T-helper 22 cell (primary cell): ENCODE data around the gene CARMIL1.

Experiments used
- DNase-seq: peaks from one replicate; pipeline ENCODE4 v3.0.0-alpha.2; 2020; ENCODE audit warnings: low read depth

Gene CARMIL1

DNA sequence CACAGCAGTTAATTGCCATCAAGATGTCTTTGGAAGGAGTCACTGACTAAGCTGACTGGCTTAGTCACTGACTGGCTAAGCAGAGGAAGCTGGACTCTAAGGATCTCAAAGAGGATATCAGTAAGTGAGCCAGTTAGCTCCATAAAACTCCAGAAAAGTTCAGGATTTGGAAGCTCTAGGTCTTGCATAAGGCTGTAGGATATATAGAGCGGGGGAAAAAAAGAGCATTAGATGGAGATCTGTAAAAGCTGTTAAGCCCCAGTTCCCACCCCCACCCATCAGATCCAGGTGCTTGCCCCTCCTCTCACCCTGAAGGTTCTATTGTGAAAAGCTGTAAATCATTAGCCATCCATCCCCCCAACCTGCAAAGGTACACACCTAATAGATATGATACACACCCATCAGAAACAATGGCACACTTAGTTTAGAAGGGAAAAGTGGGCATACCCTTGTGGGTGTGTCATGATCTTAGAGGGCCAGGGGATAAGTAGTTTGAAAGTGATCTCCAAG, 32.2 kb downstream of the CARMIL1 start:
- no peak for DNase-seq

- DNase-seq, result no peak
Observed at GRCh38 chr6:25312034-25312620, 33.0 kb downstream of the CARMIL1 start.

GRCh38 chr6:25312703-25313102, 33.5 kb downstream of the CARMIL1 start:
- DNase-seq, result no peak

- no peak for DNase-seq
Observed at GRCh38 chr6:25314509-25315175, 35.5 kb downstream of the CARMIL1 start.

DNA sequence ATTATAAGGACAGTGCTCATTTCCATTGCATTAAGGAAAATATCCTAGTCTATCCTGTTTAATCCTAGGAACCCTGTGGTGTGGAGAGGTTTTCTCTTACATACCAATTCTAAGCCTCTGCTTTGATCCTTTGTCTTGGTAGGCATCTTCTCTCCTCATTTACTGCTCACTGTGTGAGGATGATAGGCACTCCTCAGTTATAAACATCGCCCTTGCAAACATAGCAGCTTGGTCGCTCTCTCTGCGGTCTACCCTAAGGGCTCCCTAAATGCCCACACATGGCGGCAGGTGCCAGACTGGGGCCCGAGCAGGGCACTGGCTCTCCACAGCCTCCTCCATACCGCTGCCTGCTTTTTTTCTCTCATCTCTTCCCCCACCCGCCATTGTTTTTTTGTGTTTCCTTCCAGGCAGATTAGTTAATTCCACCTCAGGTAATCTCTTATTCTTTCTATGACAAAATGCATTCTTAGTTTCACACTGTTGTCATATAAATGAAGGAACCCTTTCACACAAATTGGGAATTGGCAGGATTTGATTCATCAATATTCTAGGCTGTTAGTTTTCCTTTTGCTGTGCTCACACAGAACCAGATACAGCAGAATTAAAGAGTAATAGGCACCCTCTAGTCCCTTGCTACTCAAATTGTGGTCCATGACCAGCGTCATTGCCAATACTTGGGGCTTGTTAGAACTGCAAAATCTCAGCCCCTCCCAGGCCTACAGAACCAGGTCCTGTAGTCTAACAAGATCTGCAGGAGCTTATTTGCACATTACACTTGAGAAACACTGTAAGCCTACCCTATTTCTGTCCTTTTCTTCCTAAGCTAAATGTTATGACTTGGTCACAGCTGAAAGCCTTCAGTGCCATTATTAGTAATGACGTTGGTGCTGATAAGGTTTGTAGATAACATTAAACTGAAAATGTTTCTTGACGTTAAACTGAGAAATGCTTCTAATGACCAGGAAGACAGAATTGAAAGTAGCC, 36.3 kb downstream of the CARMIL1 start:
- DNase-seq, result no peak

- DNase-seq, result no peak
Observed at GRCh38 chr6:25316626-25317025, 37.5 kb downstream of the CARMIL1 start.

GRCh38 chr6:25318589-25318988, 39.4 kb downstream of the CARMIL1 start:
- DNase-seq, result no peak

GRCh38 chr6:25320459-25320858, 41.3 kb downstream of the CARMIL1 start:
- no peak for DNase-seq

DNA sequence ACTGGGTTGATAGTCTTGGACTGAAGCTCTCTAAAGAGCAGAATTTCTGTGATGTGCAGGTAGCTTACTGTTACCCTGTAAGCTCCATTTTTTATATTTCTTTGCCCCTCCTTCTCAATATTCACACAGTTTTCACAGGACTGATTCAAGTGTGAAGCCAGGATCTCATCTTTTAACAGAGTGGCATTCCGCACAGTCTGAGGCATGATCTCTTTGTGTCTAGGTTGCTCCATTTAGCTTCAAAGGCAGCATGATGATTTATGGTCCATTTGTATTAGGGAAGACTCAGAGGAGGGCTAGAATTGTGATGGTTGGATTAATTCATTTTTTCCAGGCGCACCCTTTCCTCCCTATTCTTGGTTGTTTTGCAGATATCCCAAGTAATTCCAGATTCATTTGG, 43.5 kb downstream of the CARMIL1 start:
- no peak for DNase-seq

DNA sequence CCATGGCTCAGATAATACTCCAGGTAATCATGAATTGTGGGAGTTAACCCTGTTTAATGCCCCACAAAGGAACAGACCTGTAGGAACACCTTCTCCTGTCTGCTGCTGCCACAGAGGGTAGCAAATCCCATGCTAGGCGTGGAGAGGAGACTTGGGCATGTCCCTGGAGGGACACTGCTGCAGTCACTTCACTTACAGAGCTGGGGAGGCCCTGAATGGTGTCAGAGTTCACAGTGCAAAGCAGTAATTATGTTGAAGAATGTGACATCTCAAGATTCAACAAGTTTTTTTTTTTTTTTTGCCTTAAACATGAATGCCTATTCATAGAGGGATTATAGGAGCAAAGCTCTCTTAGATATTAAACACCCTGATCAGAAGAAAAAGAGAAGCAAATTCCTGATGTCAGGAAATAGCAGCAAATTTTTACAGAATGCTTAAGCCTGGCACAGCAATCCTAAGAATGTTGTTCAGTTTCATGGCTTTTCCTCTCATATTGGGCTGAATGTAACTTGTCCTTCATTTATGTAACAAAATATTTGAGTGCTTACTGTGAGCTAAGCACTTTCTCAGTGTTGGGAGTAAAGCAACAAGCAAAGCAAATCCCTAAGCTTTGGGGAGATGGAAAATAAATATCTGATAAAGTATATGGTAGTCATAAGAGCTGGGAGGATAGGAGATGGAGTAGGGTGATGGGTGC, 45.0 kb downstream of the CARMIL1 start:
- DNase-seq, result no peak

DNA sequence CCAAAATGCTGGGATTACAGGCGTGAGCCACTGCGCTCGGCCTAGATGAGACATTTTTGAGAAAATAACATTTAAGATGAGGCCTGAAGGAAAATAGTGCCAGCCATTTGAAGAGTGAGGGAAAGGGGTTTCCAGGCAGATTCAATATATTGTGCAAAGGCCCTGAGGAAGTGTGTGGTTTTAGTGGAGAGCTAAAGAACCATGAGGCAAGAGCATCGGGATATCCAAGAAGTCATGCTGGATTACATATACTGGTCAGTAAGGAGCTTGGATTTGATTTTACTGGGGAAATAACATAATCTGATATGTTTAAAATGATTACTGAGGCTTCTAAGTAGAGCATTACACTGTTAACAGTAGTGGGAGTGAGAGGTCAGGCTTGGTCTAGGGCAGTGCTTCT, 47.0 kb downstream of the CARMIL1 start:
- no peak for DNase-seq

DNA sequence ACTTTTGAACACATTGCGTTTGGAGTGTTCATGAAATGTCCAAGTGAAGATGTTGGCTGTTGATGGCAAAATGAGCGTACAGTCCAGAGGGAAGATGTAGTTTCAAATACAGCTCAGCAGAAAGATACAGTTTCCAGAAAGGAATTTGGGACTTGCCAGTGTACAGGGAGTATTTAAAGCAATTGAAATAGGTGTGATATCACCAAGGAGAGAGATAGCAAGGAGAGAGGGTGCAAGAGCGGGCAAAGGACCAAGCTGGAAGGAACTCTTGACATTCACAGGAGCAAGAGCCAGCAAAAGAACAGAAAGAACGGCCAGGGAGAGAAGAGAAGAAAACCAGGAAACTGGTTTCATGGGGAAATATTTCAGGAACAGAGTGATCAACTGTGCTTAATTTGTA, 47.8 kb downstream of the CARMIL1 start:
- no peak for DNase-seq

DNA sequence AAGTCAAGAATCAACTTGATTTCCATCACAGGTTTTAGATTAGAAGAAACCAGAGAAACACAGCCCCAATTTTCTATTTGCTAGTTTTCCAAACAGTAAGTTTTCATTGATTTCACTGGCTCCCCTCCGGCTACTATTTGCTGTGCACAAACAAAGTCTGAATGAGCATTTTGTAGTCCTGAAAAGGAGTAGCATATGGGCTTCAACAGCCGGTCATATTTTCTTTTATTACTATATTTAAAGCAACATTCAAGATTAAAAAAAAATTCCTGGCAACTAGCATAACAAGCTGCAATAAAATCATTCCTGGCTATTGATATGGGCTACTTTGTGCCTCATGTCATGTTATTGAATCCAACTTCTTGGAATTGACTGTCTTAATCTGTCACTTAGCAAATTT, 48.3 kb downstream of the CARMIL1 start:
- DNase-seq, result no peak

GRCh38 chr6:25329161-25329817, 50.1 kb downstream of the CARMIL1 start:
- no peak for DNase-seq

DNA sequence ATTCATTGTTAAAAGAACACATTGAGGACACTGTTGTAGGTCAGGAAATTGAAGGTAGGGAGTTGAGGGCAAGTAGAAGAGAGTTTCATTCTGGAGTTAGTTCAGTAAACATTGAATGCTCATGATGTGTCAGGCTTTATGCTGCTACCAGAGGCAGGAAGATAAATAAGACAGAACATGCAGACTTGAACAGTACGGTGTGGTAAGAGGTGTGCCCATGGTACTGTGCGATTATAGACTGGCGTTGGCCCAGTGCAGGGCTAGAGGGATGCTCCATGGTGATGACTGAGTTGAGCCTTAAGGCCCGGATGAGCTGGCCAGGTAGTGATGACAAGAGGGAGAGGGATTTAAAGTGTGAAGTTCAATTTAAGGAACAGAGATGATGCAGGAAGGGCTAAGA, 50.8 kb downstream of the CARMIL1 start:
- no peak for DNase-seq

DNA sequence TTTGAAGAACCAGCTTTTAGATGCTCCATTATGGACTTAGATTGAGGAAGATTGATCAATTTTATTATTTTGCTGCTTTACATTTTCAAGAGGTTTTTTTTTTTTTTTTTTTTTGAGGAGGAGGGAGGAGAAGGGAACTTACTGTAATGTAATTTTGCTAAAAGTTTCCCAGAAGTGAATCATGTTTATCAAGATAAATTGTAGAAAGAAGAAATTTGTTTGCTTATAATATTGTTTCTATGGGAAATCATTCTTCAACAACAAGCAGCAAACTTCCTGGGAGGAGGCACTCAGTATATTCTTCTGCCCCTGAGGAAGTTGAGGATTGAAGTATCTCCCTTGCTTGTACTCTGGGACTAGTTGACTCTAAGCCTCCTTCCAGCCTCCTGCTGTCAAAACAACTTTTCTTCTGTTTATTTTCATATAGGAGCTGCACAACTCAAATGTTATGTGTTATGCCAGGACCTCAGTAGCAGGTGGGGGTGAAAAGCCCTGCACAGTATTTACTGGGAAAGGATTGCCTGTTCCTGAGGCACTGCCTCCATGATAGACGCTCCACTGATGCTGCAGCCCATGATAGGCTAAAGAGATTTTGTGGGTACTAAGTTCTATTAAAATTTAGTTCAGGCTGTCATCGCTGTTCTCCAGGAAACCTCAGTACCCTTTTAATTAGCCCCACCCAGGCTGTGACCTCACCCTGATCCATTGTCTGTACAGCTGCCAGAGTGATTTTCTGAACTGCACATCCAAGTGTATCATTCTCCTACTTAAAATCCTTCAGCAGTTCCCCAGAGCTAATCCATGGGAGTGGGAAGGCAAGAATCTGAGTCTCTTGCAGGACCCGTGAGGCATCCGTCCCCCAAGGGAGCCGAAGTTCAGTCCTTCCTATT, 51.9 kb downstream of the CARMIL1 start:
- DNase-seq, result no peak

DNA sequence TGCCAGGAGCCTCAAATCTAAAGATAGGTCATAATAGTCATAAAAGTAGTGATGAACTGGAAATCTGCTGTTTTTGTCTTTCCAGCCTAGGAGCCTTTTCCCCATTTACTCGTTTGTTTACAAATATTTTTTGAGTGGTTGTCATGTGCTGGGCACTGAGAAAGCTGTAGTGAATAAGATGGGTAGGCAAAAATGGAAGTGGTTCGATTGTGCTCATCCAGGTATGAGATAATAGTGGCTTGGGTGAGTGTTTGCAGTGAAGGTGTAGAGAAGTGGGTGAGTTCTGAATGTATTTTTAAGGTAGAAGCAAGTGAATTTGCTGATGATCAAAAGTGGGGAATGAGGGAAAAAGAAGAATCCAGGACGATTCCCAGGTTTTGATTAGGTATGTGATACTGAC, 53.0 kb downstream of the CARMIL1 start:
- DNase-seq, result no peak

- DNase-seq, result no peak
Observed at GRCh38 chr6:25332655-25333071, 53.5 kb downstream of the CARMIL1 start.

- no peak for DNase-seq
Observed at GRCh38 chr6:25333471-25333870, 54.3 kb downstream of the CARMIL1 start.

DNA sequence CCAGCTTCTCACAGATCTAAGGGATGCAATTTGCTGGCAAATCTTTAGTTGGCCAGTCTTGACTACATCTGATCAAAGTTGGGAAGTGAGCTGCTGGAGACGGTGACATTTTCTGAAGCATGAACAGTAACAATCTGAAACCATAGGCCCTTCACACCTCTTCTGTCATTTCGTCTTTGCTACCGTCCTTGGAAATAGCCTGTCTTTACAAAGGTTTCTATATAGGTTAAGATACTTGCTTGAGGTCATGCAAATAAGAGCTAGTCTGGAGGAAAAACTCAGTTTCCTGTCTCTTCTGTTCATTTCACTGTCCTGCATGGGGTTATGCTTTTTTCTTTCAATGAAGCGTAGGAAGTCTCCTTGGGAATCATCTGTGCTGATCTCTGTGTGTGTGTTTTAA, 55.6 kb downstream of the CARMIL1 start:
- DNase-seq, result no peak

- no peak for DNase-seq
Observed at GRCh38 chr6:25336996-25337395, 57.8 kb downstream of the CARMIL1 start.
